Activated T-cell treated with anti-CD3 and anti-CD28 coated beads, Interleukin-2, amount 50 U/mL, for 72 hours (primary cell): Measurements from ENCODE around the gene BAIAP2L1. TPM values are rescaled to one million over a fixed set of nuclear protein-coding genes. Genes with fewer than 3 reads are reported as not detected.
A peak's percentile ranks its signal among the peaks of the same experiment; 100 is the strongest.

Experiments used
- ATAC-seq, 2 donors: fragments of 150-1000 bp; cut with Tn5 transposase; replicated peaks in 1 of 2; 2 replicates each; pipeline ENCODE4 v1.10.0; 2021; ENCODE audit warnings: moderate library complexity in 2 of 2, mild to moderate bottlenecking in 1 of 2
- DNase-seq, 2 donors: peaks; one replicate each; pipeline ENCODE4 v3.0.0; 2021 to 2022; ENCODE audit warnings: mixed read lengths in 1 of 2
- H3K27ac Mint-ChIP-seq: one replicate; pipeline ENCODE4 v1.8.0; 2022; ENCODE audit warnings: mild to moderate bottlenecking, moderate library complexity, mixed read lengths
- H3K27me3 Mint-ChIP-seq: one replicate; pipeline ENCODE4 v1.8.0; 2022; ENCODE audit warnings: low read depth, mixed read lengths
- H3K36me3 Mint-ChIP-seq, 2 donors: one replicate each; pipeline ENCODE4 v1.8.0; 2022; ENCODE audit warnings: mixed read lengths in 2 of 2, mild to moderate bottlenecking in 1 of 2; ENCODE audit not compliant: insufficient read depth in 2 of 2
- H3K4me1 Mint-ChIP-seq: one replicate; pipeline ENCODE4 v1.8.0; 2022; ENCODE audit warnings: low read depth, mixed read lengths
- H3K4me3 Mint-ChIP-seq, 2 donors: one replicate each; pipeline ENCODE4 v1.8.0; 2022; ENCODE audit warnings: mild to moderate bottlenecking in 2 of 2, mixed read lengths in 2 of 2, moderate library complexity in 2 of 2
- H3K9me3 Mint-ChIP-seq, 2 donors: one replicate each; pipeline ENCODE4 v1.8.0; 2022; ENCODE audit warnings: mixed read lengths in 2 of 2
- total RNA-seq, 2 donors: library from RNA; stranded (reverse); gene quantifications; one replicate each; pipeline ENCODE4 v1.2.3, GENCODE V29; 2022

The BAIAP2L1 gene
- total RNA-seq, 2 donors from 2014 or later = 5.1 to 9.6 TPM

GRCh38 chr7:98250789-98251188 is 150.1 kb downstream of the BAIAP2L1 start:
- peaks cover 49% of the 10 kb centered on the region for H3K4me1 Mint-ChIP-seq
- no peaks in the 10 kb centered on the region for H3K27me3 Mint-ChIP-seq
- H3K4me3 Mint-ChIP-seq = peak overlapping the region; percentile 93 to 99
- ATAC-seq = peak; percentile 38 to 42
- peak overlapping the region; percentile 82 for H3K27ac Mint-ChIP-seq
- no peaks in the 10 kb centered on the region for H3K9me3 Mint-ChIP-seq
- DNase-seq = peak; percentile 57 to 58
- H3K36me3 Mint-ChIP-seq = peaks cover 4 to 6% of the 10 kb centered on the region in 2 donors

DNA sequence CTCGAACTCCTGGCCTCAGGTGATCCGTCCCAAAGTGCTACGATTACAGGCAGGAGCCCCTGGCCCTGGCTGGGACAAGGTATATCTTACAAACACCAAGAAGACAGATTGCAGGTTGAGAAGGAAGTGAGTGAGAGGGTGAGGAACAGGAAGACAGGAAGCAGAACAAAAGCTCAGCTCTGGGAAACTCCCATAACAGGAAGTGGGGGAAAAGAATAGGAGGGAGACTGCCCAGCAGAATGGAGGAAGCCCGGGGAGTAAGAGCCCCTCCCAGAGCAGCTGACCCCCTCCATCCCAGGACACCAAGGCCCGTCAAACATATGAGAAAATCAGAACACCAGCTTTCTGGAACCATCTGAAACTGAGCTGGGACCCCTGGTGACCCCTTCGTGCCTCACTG is 151.8 kb downstream of the BAIAP2L1 start:
- peaks cover 41% of the 10 kb centered on the region for H3K4me1 Mint-ChIP-seq
- DNase-seq (peak in 1 of 2 donors; percentile 9), ATAC-seq (no peak)
- H3K27me3 Mint-ChIP-seq = no peaks in the 10 kb centered on the region
- peaks cover 4% of the 10 kb centered on the region in 2 donors for H3K36me3 Mint-ChIP-seq
- peak overlapping the region; percentile 82 for H3K27ac Mint-ChIP-seq
- no peaks in the 10 kb centered on the region for H3K9me3 Mint-ChIP-seq
- H3K4me3 Mint-ChIP-seq = peak overlapping the region; percentile 7 to 17

GRCh38 chr7:98248156-98248555 is 152.7 kb downstream of the BAIAP2L1 start:
- peak overlapping the region; percentile 89 for H3K27ac Mint-ChIP-seq
- H3K9me3 Mint-ChIP-seq = no peaks in the 10 kb centered on the region
- DNase-seq (no peak), ATAC-seq (no peak)
- peaks cover 4% of the 10 kb centered on the region in 2 donors for H3K36me3 Mint-ChIP-seq
- H3K4me1 Mint-ChIP-seq = peaks cover 36% of the 10 kb centered on the region
- no peaks in the 10 kb centered on the region for H3K27me3 Mint-ChIP-seq
- peak overlapping the region in 1 of 2 donors; percentile 29 for H3K4me3 Mint-ChIP-seq

GRCh38 chr7:98244871-98245270 is 156.0 kb downstream of the BAIAP2L1 start:
- peaks cover 18% of the 10 kb centered on the region for H3K4me1 Mint-ChIP-seq
- H3K9me3 Mint-ChIP-seq = no peaks in the 10 kb centered on the region
- H3K27me3 Mint-ChIP-seq = no peaks in the 10 kb centered on the region
- DNase-seq (no peak), ATAC-seq (no peak)
- peaks cover under 1 to 4% of the 10 kb centered on the region in 2 donors for H3K36me3 Mint-ChIP-seq
- H3K4me3 Mint-ChIP-seq = no peak overlapping the region
- no peak overlapping the region for H3K27ac Mint-ChIP-seq

- DNase-seq (no peak), ATAC-seq (no peak)
- H3K27me3 Mint-ChIP-seq = no peaks in the 10 kb centered on the region
- H3K9me3 Mint-ChIP-seq = no peaks in the 10 kb centered on the region
- H3K27ac Mint-ChIP-seq = no peak overlapping the region
- H3K4me1 Mint-ChIP-seq = peaks cover 2% of the 10 kb centered on the region
- peaks cover 0 to 4% of the 10 kb centered on the region in 2 donors for H3K36me3 Mint-ChIP-seq
- no peak overlapping the region for H3K4me3 Mint-ChIP-seq
Observed at GRCh38 chr7:98242934-98243333, 158.0 kb downstream of the BAIAP2L1 start.

GRCh38 chr7:98242342-98242741 is 158.5 kb downstream of the BAIAP2L1 start:
- DNase-seq = no peak
- H3K4me1 Mint-ChIP-seq = no peaks in the 10 kb centered on the region
- H3K27ac Mint-ChIP-seq = no peak overlapping the region
- no peaks in the 10 kb centered on the region for H3K9me3 Mint-ChIP-seq
- H3K27me3 Mint-ChIP-seq = no peaks in the 10 kb centered on the region
- H3K4me3 Mint-ChIP-seq = no peak overlapping the region
- H3K36me3 Mint-ChIP-seq = peaks cover 0 to 2% of the 10 kb centered on the region in 2 donors
- ATAC-seq = no peak

DNA sequence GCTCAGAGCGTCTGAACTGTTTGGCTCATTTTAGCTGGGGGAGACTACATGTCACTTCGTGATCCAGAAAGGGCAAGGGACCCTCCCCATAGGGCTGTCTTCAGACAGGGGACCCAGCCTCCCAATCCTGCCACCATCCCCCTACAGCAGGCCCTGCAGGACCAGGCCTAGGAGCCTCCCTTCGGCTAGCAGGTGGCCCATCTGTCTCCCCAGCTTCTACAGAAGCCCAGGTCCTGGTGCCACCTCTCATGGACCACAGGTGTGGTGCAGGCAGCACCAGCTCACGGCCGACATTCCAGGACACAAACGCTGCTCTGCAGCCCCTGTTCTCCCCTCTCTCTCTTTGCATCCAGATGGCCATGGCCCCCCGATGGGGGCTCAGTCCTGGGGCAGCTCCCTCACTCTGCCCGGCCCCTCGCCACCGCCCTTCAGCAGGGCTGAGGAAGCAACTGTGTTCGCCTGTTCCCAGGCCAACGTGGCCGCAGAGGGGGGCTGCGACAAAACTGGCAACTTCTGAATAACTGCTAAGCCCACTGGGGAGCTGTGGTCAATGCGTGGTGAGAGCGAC is 159.1 kb downstream of the BAIAP2L1 start:
- peaks cover 0 to 2% of the 10 kb centered on the region in 2 donors for H3K36me3 Mint-ChIP-seq
- DNase-seq (no peak), ATAC-seq (no peak)
- H3K27ac Mint-ChIP-seq = no peak overlapping the region
- no peaks in the 10 kb centered on the region for H3K27me3 Mint-ChIP-seq
- H3K9me3 Mint-ChIP-seq = no peaks in the 10 kb centered on the region
- H3K4me1 Mint-ChIP-seq = no peaks in the 10 kb centered on the region
- H3K4me3 Mint-ChIP-seq = no peak overlapping the region

Other genes with a start within 250 kb of the BAIAP2L1 start
- 1 to 10 TPM in 1 of 2 donors, under 1 TPM in 1; 0.65 to 3.3 TPM for gene BHLHA15, start 189.7 kb downstream of the BAIAP2L1 start, total RNA-seq
- 10 to 100 TPM; 40.7 to 53.0 TPM for gene TECPR1, start 148.9 kb downstream of the BAIAP2L1 start, total RNA-seq
- 10 to 100 TPM; 84.2 to 90.0 TPM for gene BRI3, start 119.4 kb downstream of the BAIAP2L1 start, total RNA-seq
- gene NPTX2, start 216.2 kb upstream of the BAIAP2L1 start, total RNA-seq = under 1 TPM in 1 of 2 donors, not detected in 1; 0.09 TPM